HEK293 (cell line): ENCODE measurements around the gene PLEKHG1.

ENCODE experiments used
- CTCF ChIP-seq: fragments of 450-650 bp; formaldehyde crosslinking; IDR thresholded peaks from 2 replicates; pipeline ENCODE4 v1.5.1; 2016; ENCODE audit warnings: missing biosample characterization, missing genetic modification characterization
- PRDM1 ChIP-seq: fragments of 450-650 bp; formaldehyde crosslinking; IDR thresholded peaks from 2 replicates; pipeline ENCODE4; 2016; ENCODE audit warnings: missing biosample characterization, missing genetic modification characterization
- ZFHX2 ChIP-seq: fragments of 450-650 bp; formaldehyde crosslinking; conservative IDR thresholded peaks from 2 replicates; pipeline ENCODE4 v1.5.1; 2016; ENCODE audit warnings: missing biosample characterization, missing genetic modification characterization
- ZFP3 ChIP-seq: fragments of 450-650 bp; formaldehyde crosslinking; IDR thresholded peaks from 2 replicates; pipeline ENCODE4 v1.5.1; 2016; ENCODE audit warnings: low read depth, missing biosample characterization, missing genetic modification characterization
- ZNF24 ChIP-seq: fragments of 450-650 bp; formaldehyde crosslinking; IDR thresholded peaks from 2 replicates; pipeline ENCODE4 v1.5.1; 2016; ENCODE audit warnings: missing biosample characterization, missing genetic modification characterization
- ZNF274 ChIP-seq, 2 experiments: fragments of 200-500 bp in 1 of 2; fragments of 450-650 bp in 1 of 2; sonication (Bioruptor generic) in 1 of 2; formaldehyde crosslinking in 1 of 2; IDR thresholded peaks; 2 replicates each; pipeline versions ENCODE4 v1.5.1 to v1.6.1; 2014 to 2016; ENCODE audit warnings: borderline replicate concordance in 1 of 2, inconsistent platforms in 1 of 2, low read length in 1 of 2, missing biosample characterization in 1 of 2, missing genetic modification characterization in 1 of 2
- ZNF280D ChIP-seq: fragments of 450-650 bp; formaldehyde crosslinking; IDR thresholded peaks from 2 replicates; pipeline ENCODE4 v1.5.1; 2016; ENCODE audit warnings: missing biosample characterization, missing genetic modification characterization
- ZNF514 ChIP-seq: fragments of 450-650 bp; formaldehyde crosslinking; IDR thresholded peaks from 2 replicates; pipeline ENCODE4 v1.5.1; 2016; ENCODE audit warnings: missing biosample characterization, missing genetic modification characterization
- ZNF701 ChIP-seq: fragments of 450-650 bp; formaldehyde crosslinking; IDR thresholded peaks from 2 replicates; pipeline ENCODE4 v1.5.1; 2016; ENCODE audit warnings: missing biosample characterization, missing genetic modification characterization
- ZNF707 ChIP-seq: fragments of 450-650 bp; formaldehyde crosslinking; IDR thresholded peaks from 2 replicates; pipeline ENCODE4 v1.5.1; 2016; ENCODE audit warnings: missing biosample characterization, missing genetic modification characterization
- ZSCAN5A ChIP-seq: fragments of 450-650 bp; formaldehyde crosslinking; IDR thresholded peaks from 2 replicates; pipeline ENCODE4 v1.5.1; 2016; ENCODE audit warnings: missing biosample characterization, missing genetic modification characterization
- ZXDB ChIP-seq: fragments of 450-650 bp; formaldehyde crosslinking; IDR thresholded peaks from 2 replicates; pipeline ENCODE4 v1.5.1; 2016; ENCODE audit warnings: missing biosample characterization, missing genetic modification characterization

- TF ChIP-seq ZNF701 (tag by site-specific recombination) (no peak), CTCF (no peak), PRDM1 (no peak), ZNF514 (tag by site-specific recombination) (no peak), ZNF707 (no peak), ZNF280D (no peak), ZXDB (tag by site-specific recombination) (no peak), ZFHX2 (tag by site-specific recombination) (no peak), ZNF274 (IDR thresholded peaks at IDR 0.05; ENCODE audit: low read length) (no peak), ZNF274 (tag by site-specific recombination; IDR thresholded peaks at IDR 0.05; ENCODE audit: borderline replicate concordance) (no peak), ZSCAN5A (tag by site-specific recombination) (no peak), ZNF24 (tag by site-specific recombination) (no peak), ZFP3 (tag by site-specific recombination) (no peak)
Observed at GRCh38 chr6:150600010-150600300, 270 bp downstream of the PLEKHG1 start.
